DOHH2 (cell line): ENCODE data around the gene ZFR.

Experiments
- CTCF ChIP-seq: fragments of 200-600 bp; sonication (generic); IDR thresholded peaks from one replicate; pipeline ENCODE4 v1.5.1; 2014; ENCODE audit warnings: antibody characterized with exemption, mild to moderate bottlenecking, low read depth, low read length; ENCODE audit not compliant: poor library complexity, severe bottlenecking
- EZH2phosphoT487 ChIP-seq: fragments of 200-600 bp; sonication (generic); IDR thresholded peaks from 2 replicates; pipeline ENCODE4 v1.6.1; 2017; ENCODE audit warnings: borderline replicate concordance, mild to moderate bottlenecking, antibody characterized with exemption, low read length, moderate library complexity, mixed read lengths

DNA sequence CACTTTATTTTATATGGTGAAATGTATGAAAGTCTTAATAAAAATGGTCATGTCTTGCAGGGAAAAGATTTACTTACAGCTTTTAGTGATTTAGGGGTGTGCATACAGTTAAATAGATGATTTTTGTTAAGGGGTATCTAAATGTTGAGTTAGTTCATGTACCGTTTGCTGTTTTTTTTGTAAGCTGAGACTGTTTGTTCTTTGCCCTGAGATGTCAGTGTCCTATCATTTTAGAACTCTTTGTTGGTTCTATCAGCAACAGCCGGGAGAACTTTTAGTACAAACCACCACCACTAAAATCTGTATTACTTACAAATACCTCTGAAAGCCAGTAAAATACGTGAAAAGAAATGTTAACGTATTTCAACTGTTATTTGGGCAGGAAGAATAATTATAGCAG lies 75.5 kb downstream of the ZFR start:
- TF ChIP-seq EZH2phosphoT487 (no peak), CTCF (no peak)
